ENCODE measurements around the gene THAP7.

DNA sequence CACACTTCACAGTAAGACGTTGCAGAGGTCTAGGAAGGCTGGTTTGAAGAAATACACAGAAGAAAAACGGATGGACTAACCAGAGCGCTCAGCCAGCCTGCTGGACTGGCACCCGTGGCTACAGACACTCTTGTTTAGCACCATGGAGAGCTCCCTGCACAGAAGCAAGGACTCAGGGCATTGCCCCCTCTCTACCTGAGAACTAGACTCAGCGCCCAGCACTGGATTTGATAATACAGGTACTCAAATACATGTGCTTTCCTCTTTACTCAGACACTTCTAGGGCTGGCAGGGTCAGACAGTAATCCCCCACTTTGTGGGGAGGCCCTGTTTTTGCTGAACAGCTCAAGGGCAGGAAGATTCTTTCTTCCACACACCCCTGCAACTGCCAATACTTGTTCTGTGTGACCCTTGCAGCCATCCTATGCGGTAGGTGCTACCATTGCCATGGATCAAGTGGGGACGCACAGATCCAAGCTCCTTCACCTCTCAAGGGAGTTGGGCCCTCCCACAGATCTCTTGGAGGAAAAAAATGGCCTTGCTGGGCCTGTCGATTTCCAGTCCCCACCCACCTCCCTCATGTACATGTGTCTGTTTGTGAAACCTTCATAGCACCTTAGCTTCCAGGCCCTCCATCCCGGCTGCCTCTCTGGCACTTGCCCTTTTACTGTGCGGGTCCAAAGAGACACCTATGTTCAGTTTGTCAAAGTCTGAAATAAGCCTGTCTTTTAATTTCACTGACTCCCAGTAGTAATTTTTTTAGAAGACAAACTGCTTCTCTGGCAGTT, 7.9 kb upstream of the THAP7 start:
- TF ChIP-seq ZNF747 (CRISPR knock-in tag; IDR thresholded peaks at IDR 0.05; ENCODE audit: borderline replicate concordance) (no peak), ELF1 (CRISPR knock-in tag; IDR thresholded peaks at IDR 0.05) (no peak), HBP1 (CRISPR knock-in tag; IDR thresholded peaks at IDR 0.05; ENCODE audit: low read depth) (peak; percentile 93), CBFB (CRISPR knock-in tag; IDR thresholded peaks at IDR 0.05) (no peak), FOSL1 (CRISPR knock-in tag; IDR thresholded peaks at IDR 0.05; ENCODE audit: borderline replicate concordance) (no peak), ZNF3 (CRISPR knock-in tag; IDR thresholded peaks at IDR 0.05) (peak; percentile 48; the same call in 1 of the 2 replicates), ZBTB7A (CRISPR knock-in tag; IDR thresholded peaks at IDR 0.05) (peak; percentile 44; the same call in 1 of the 2 replicates), RFX1 (IDR thresholded peaks at IDR 0.05) (no peak), BCLAF1 (IDR thresholded peaks at IDR 0.05) (no peak), SNAPC5 (CRISPR knock-in tag; IDR thresholded peaks at IDR 0.05; ENCODE audit: borderline replicate concordance) (no peak)
- TF ChIP-seq, protein P1, sequence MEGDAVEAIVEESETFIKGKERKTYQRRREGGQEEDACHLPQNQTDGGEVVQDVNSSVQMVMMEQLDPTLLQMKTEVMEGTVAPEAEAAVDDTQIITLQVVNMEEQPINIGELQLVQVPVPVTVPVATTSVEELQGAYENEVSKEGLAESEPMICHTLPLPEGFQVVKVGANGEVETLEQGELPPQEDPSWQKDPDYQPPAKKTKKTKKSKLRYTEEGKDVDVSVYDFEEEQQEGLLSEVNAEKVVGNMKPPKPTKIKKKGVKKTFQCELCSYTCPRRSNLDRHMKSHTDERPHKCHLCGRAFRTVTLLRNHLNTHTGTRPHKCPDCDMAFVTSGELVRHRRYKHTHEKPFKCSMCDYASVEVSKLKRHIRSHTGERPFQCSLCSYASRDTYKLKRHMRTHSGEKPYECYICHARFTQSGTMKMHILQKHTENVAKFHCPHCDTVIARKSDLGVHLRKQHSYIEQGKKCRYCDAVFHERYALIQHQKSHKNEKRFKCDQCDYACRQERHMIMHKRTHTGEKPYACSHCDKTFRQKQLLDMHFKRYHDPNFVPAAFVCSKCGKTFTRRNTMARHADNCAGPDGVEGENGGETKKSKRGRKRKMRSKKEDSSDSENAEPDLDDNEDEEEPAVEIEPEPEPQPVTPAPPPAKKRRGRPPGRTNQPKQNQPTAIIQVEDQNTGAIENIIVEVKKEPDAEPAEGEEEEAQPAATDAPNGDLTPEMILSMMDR (CRISPR knock-in tag; IDR thresholded peaks at IDR 0.05): no peak
- TF ChIP-seq, protein P2, sequence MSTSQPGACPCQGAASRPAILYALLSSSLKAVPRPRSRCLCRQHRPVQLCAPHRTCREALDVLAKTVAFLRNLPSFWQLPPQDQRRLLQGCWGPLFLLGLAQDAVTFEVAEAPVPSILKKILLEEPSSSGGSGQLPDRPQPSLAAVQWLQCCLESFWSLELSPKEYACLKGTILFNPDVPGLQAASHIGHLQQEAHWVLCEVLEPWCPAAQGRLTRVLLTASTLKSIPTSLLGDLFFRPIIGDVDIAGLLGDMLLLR (CRISPR knock-in tag; IDR thresholded peaks at IDR 0.05): no peak
